ENCODE results near the gene GRK3. TPM values are rescaled to one million over a fixed set of nuclear protein-coding genes. Genes with fewer than 3 reads are reported as not detected.
"Not testable (repeated sequence)": the region's sequence is repeated elsewhere in the genome, so short reads cannot be mapped to it uniquely, and the experiment has no call there.

The GRK3 gene
- total RNA-seq, 1 donor from 2014 or later, result 66.7 TPM

DNA sequence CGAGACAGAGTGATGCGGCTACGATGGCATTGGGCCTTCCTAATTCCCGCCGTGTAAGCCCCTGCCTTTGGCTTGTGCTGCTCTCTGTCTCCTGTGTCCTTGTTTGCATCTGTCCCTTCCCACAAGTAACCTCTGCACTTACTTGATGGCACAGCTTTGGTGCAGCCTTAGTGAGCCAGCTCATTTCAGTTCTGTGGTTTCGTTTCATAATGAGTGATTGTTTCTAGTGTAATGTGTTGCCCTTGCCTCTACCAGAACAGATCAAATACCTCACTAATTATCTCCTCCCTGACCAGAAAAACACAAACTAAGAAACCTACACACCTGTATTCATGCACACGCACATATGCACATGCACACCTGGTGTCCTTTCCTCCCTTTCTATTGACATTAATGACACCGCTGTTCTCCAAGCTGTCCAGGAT is 58.8 kb downstream of the GRK3 start:
- Mint-ChIP-seq H3K36me3 (ENCODE audit: low read depth) (peaks cover 33% of the 10 kb centered on the region), H3K27ac (peak overlapping the region; percentile 68), H3K9me3 (no peaks in the 10 kb centered on the region), H3K4me3 (no peak overlapping the region), H3K4me1 (peaks cover 55% of the 10 kb centered on the region), H3K27me3 (no peaks in the 10 kb centered on the region)
- ChIA-PET CTCF (interaction anchor here (2.0 kb wide), 1 partner anchor 79 kb away, joined by 11 read pairs; no protein-coding TSS in a partner anchor), POLR2A (interaction anchor here (1.2 kb wide), 1 partner anchor 59 kb away, joined by 3 read pairs; no protein-coding TSS in a partner anchor)
- ATAC-seq (ENCODE audit: low read depth) (peak; percentile 57), DNase-seq (no peak)
- intact Hi-C loops (cut with micrococcal nuclease), result loop anchor here (5.0 kb wide), 1 partner anchor 51 kb away; no protein-coding TSS in a partner anchor
- TF ChIP-seq, protein P1, sequence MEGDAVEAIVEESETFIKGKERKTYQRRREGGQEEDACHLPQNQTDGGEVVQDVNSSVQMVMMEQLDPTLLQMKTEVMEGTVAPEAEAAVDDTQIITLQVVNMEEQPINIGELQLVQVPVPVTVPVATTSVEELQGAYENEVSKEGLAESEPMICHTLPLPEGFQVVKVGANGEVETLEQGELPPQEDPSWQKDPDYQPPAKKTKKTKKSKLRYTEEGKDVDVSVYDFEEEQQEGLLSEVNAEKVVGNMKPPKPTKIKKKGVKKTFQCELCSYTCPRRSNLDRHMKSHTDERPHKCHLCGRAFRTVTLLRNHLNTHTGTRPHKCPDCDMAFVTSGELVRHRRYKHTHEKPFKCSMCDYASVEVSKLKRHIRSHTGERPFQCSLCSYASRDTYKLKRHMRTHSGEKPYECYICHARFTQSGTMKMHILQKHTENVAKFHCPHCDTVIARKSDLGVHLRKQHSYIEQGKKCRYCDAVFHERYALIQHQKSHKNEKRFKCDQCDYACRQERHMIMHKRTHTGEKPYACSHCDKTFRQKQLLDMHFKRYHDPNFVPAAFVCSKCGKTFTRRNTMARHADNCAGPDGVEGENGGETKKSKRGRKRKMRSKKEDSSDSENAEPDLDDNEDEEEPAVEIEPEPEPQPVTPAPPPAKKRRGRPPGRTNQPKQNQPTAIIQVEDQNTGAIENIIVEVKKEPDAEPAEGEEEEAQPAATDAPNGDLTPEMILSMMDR (IDR thresholded peaks at IDR 0.05), result no peak

DNA sequence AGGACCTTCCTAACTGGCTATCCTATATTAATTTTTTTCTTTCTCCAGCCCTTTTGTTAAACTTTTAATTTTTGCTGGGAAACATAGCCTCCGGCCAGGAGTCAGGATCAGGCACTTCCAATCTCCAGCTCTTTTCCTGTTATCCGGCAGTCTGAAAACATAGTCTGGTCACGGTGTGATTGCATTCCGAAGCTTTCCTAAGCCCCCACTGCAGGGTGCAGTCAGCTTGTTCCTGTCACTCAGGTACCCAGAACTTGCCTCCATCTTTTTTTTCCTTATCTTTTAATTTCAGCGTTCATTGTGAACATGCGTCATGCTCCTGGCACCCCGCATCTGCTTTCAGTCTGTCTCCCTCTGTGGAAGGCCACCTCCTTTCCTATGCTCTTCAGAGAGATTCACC is 59.4 kb downstream of the GRK3 start:
- ChIA-PET CTCF (interaction anchor here (2.0 kb wide), 1 partner anchor 80 kb away, joined by 11 read pairs; no protein-coding TSS in a partner anchor), POLR2A (interaction anchor here (1.2 kb wide), 1 partner anchor 60 kb away, joined by 3 read pairs; no protein-coding TSS in a partner anchor)
- H3K36me3 Mint-ChIP-seq (ENCODE audit: low read depth), result peaks cover 28% of the 10 kb centered on the region
- H3K4me1 Mint-ChIP-seq, result peaks cover 49% of the 10 kb centered on the region
- no peaks in the 10 kb centered on the region for H3K9me3 Mint-ChIP-seq
- TF ChIP-seq, protein P1 (IDR thresholded peaks at IDR 0.05), result no peak
- DNase-seq (no peak), ATAC-seq (ENCODE audit: low read depth) (no peak)
- intact Hi-C loops (cut with micrococcal nuclease), result loop anchor here (5.0 kb wide), 1 partner anchor 52 kb away; no protein-coding TSS in a partner anchor
- H3K4me3 Mint-ChIP-seq, result no peak overlapping the region
- H3K27me3 Mint-ChIP-seq, result no peaks in the 10 kb centered on the region
- no peak overlapping the region for H3K27ac Mint-ChIP-seq

DNA sequence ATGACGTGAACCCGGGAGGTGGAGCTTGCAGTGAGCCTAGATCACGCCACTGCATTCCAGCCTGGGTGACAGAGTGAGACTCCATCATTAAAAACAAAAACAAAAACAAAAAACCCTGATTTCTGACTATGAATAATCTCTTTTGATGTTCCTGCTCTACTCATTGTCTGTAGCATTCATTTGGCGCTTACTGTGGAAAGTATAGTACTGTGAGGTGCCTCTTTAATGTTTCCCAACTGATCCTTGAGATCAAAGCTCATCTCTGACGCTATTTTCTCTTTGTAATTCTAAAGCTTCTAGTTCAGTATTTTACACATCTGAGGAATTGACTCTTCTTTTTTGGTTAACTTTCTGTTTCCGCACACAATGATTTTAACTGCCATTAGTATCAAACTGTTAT is 60.0 kb downstream of the GRK3 start:
- TF ChIP-seq, protein P1 (IDR thresholded peaks at IDR 0.05), result no peak
- ATAC-seq (ENCODE audit: low read depth) (no peak), DNase-seq (no peak)
- CTCF ChIA-PET, result interaction anchor here (2.0 kb wide), 1 partner anchor 80 kb away, joined by 11 read pairs; no protein-coding TSS in a partner anchor
- H3K4me1 Mint-ChIP-seq, result peaks cover 43% of the 10 kb centered on the region
- H3K27ac Mint-ChIP-seq, result peak overlapping the region; percentile 41
- intact Hi-C loops (cut with micrococcal nuclease), result loop anchor here (5.0 kb wide), 1 partner anchor 52 kb away; no protein-coding TSS in a partner anchor
- H3K9me3 Mint-ChIP-seq, result no peaks in the 10 kb centered on the region
- H3K36me3 Mint-ChIP-seq (ENCODE audit: low read depth), result peaks cover 24% of the 10 kb centered on the region
- no peak overlapping the region for H3K4me3 Mint-ChIP-seq
- POLR2A ChIA-PET, result no interaction called here
- no peaks in the 10 kb centered on the region for H3K27me3 Mint-ChIP-seq

DNA sequence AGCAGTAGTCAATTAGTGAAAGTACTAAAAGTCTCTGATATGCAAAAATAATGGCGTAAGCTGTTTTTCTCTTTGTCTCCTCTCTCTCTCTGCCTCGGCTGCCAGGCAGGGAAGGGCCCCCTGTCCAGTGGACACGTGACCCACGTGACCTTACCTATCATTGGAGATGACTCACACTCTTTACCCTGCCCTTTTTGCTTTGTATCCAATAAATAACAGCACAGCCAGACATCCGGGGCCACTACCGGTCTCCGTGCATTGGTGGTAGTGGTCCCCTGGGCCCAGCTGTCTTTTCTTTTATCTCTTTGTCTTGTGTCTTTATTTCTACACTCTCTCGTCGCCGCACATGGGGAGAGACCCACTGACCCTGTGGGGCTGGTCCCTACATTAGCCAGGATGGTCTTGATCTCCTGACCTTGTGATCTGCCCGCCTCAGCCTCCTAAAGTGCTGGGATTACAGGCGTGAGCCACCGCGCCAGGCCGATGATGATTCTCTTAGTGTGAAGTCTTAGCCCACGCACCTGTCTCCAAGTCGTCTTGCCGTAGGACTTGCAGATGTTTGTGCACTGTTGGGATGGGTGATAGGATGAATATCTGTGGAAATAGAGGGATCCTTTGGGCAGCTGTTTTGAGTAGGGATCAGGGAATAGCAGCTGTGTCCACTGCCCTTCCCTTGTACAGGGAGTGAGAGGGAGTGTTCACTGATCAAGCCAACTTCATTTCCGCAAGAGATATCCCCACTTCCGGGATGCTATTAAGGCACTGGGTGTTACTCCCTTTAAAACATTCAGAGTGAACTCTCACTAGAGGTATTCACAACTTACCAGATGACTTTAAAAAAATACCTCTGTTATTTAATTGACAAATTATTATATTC is 61.5 kb downstream of the GRK3 start:
- CTCF ChIA-PET, result interaction anchor here (1.5 to 2.3 kb wide), 2 partner anchors 17 to 82 kb away, joined by 3 to 16 read pairs; no protein-coding TSS in a partner anchor
- H3K36me3 Mint-ChIP-seq (ENCODE audit: low read depth), result peaks cover 24% of the 10 kb centered on the region
- H3K9me3 Mint-ChIP-seq; H3K27me3 Mint-ChIP-seq; DNase-seq; ATAC-seq (ENCODE audit: low read depth); POLR2A ChIA-PET: not testable (repeated sequence)
- peak overlapping the region; percentile 32 for H3K4me3 Mint-ChIP-seq
- intact Hi-C loops (cut with micrococcal nuclease), result loop anchor here (1.0 to 5.0 kb wide), 4 partner anchors 17 to 146 kb away; no protein-coding TSS in a partner anchor
- peaks cover 29% of the 10 kb centered on the region for H3K4me1 Mint-ChIP-seq
- peak overlapping the region; percentile 57 for H3K27ac Mint-ChIP-seq

DNA sequence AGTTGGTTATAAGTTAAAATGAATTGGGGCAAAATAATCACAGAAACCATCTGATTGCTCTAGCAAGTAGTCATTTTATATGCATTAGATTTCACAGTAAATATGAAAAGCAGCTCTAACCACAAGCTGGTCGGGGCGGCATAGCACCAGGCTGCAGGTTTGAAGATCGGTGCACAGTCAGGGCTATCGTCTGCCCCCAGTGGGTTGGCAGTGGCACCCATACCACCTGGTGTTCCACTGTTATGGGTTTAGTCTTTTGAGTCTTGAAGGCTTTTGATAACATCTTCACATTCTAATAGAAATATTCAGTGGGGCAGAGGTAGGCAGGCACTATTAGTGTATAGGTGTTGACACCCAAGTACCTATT is 62.1 kb downstream of the GRK3 start:
- POLR2A ChIA-PET, result no interaction called here
- intact Hi-C loops (cut with micrococcal nuclease), result loop anchor here (1.0 to 5.0 kb wide), 4 partner anchors 16 to 146 kb away; no protein-coding TSS in a partner anchor
- Mint-ChIP-seq H3K36me3 (ENCODE audit: low read depth) (peaks cover 24% of the 10 kb centered on the region), H3K4me3 (no peak overlapping the region), H3K27me3 (no peaks in the 10 kb centered on the region), H3K9me3 (no peaks in the 10 kb centered on the region), H3K4me1 (peaks cover 29% of the 10 kb centered on the region), H3K27ac (peak overlapping the region; percentile 57)
- DNase-seq (no peak), ATAC-seq (ENCODE audit: low read depth) (peak; percentile 78)
- CTCF ChIA-PET, result interaction anchor here (1.5 to 2.3 kb wide), 2 partner anchors 17 to 82 kb away, joined by 3 to 16 read pairs; no protein-coding TSS in a partner anchor
- TF ChIP-seq, protein P1 (IDR thresholded peaks at IDR 0.05), result no peak
